ENCODE measurements around the gene PCBP3.

Gene PCBP3

GRCh38 chr21:45898028-45898350 is 254.5 kb downstream of the PCBP3 start:
- no peak for DNase-seq (ENCODE audit: extremely low read depth, low read depth)
- H3K4me3 ChIP-seq (replicated peaks; ENCODE audit: low read depth, low read length) = no peak overlapping the region
- TF ChIP-seq, protein P1, sequence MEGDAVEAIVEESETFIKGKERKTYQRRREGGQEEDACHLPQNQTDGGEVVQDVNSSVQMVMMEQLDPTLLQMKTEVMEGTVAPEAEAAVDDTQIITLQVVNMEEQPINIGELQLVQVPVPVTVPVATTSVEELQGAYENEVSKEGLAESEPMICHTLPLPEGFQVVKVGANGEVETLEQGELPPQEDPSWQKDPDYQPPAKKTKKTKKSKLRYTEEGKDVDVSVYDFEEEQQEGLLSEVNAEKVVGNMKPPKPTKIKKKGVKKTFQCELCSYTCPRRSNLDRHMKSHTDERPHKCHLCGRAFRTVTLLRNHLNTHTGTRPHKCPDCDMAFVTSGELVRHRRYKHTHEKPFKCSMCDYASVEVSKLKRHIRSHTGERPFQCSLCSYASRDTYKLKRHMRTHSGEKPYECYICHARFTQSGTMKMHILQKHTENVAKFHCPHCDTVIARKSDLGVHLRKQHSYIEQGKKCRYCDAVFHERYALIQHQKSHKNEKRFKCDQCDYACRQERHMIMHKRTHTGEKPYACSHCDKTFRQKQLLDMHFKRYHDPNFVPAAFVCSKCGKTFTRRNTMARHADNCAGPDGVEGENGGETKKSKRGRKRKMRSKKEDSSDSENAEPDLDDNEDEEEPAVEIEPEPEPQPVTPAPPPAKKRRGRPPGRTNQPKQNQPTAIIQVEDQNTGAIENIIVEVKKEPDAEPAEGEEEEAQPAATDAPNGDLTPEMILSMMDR (IDR thresholded peaks at IDR 0.05; ENCODE audit: low read depth, low read length, missing control alignments) = no peak

- H3K4me3 ChIP-seq (replicated peaks; ENCODE audit: low read depth, low read length) = no peak overlapping the region
- TF ChIP-seq, protein P1 (IDR thresholded peaks at IDR 0.05; ENCODE audit: low read depth, low read length, missing control alignments) = no peak
- DNase-seq (ENCODE audit: extremely low read depth, low read depth) = no peak
These were observed 255.3 kb downstream of the PCBP3 start for GRCh38 chr21:45898781-45899180.

DNA sequence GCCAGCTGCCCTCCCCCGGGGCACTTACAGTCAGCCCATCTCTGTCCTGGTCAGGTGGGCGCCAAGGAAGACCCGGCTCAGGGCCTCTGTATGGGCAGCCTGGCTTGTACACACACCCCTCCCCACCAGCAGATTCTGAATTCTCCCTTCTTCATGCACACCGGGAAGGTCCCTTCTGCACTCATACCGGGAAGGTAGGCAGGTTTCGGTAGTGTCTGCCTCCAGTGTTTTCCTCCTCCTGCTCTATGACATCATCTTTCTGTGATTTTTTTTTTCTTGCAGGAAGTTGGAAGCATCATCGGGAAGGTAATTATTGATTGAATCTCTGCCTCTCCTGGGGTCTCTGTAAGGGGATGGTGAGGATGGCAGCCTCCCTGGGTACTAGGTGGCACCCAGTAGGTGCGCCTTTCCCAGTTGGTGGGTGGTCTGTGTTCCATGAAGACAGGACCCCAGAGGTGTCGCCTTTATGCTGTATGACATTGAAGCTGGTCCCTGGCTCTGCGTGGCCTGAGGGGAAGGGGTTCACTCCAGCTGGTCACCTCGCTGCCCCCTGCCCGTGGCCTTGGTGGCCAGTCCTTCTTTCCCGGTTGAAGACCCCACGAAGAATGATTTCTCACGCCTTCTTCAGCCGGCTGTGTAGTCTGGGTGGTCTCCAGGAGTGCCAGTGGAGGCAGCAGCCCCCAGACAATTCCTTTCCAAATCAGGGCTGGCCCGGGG is 255.9 kb downstream of the PCBP3 start:
- no peak for DNase-seq (ENCODE audit: extremely low read depth, low read depth)
- TF ChIP-seq, protein P1 (IDR thresholded peaks at IDR 0.05; ENCODE audit: low read depth, low read length, missing control alignments) = no peak
- no peak overlapping the region for H3K4me3 ChIP-seq (replicated peaks; ENCODE audit: low read depth, low read length)

DNA sequence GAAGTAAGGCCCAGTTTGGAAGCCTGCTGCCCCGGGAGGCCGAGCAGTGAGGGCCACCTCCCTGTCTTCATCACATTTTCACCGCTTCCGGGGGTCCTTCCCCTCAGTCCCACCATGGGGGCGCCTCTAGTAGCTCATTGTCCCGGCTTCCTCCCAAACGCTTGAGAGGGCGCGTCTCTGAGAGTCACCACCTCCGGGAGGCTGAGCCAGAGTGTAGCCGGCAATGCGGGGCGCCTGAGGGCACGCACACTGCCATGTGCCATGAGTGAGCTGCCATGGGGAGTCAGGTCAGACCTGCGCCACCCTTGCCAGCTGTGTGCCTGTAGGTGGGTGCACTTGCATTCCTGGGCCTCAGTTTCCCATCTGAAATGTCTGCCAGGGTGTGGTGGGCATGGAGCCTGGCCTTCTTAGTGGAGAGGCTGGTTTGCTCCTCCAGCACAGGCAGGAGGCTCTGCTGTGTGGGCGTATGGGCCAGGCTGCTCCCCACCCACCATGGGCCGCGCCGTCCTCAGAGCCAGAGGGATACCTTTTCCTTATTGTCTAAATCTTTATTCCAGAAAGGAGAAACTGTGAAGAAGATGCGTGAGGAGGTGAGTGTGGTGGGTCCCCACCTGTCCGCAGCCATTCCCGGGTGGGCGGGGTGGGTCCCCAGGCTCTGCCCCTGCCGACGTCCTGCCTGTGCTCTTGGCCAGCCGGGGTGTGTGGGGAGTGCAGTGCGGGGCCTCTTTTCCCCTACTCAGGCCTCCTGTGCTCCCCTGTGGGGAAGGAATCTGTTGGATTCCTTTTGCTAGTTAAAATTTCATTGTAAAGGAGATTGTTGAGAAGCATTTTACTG is 256.7 kb downstream of the PCBP3 start:
- TF ChIP-seq, protein P1 (IDR thresholded peaks at IDR 0.05; ENCODE audit: low read depth, low read length, missing control alignments) = no peak
- H3K4me3 ChIP-seq (replicated peaks; ENCODE audit: low read depth, low read length) = no peak overlapping the region
- DNase-seq (ENCODE audit: extremely low read depth, low read depth) = no peak

DNA sequence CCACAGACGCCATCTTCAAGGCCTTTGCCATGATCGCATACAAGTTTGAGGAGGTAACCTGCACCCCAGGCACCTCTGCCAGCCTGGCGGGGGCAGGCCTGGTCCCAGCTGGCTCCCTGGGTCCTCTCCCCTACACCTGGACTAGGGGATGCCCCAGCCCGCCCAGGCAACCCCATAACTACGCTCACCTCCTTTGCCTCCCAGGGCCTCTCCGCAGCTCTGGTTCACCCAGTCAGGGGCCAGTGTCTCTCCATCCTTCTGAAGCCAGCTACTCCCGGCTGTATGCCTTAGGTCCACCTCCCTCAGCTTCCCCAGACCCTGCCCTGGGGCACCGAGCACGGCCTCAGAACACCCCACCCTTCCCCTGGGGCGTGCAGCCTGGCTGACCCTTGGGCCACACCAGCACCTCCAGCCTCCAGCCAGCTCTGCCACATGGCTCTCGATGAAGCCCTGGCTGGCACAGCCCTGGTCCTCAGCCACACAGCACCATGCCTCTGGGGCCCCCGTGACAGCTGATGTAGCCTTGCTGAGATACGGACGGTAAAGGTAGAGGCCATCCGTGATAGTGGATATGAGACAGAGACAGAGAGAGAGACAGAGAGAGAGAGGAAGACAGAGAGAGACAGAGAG is 257.7 kb downstream of the PCBP3 start:
- no peak overlapping the region for H3K4me3 ChIP-seq (replicated peaks; ENCODE audit: low read depth, low read length)
- no peak for DNase-seq (ENCODE audit: extremely low read depth, low read depth)
- TF ChIP-seq, protein P1 (IDR thresholded peaks at IDR 0.05; ENCODE audit: low read depth, low read length, missing control alignments) = no peak

DNA sequence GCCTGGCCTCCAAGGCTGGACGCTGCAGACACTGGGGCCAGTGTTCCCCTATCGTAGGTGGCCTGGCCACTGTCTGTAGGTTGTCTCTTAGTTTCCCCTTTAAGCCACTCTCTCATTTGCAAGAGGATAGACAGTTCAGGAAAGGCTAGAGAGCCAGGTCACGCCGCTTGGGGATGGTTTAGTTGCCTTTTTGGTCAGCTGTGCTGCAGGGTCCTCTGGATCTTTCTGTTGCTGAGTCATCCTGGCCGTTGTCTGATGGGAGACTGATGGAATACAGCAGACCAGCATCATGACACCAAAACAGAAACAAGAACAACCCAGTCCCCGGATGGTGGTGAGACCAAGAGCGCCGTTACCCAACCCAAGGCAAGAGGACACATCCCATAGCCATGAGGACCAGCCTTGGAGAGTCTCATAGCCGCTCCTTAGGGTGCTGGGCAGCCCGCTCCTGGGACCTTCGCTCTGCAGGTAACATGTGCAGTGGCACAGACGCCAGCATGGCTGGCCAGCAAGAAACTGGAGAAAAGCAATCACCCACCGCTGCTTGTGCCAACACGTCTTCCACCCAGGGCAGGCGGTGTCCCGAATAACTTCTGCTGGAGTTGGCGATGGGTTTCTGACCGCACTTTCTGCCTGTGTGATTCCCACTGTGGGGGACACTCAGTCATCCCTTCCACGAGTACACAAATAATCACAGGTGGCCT is 258.9 kb downstream of the PCBP3 start:
- no peak for DNase-seq (ENCODE audit: extremely low read depth, low read depth)
- H3K4me3 ChIP-seq (replicated peaks; ENCODE audit: low read depth, low read length) = no peak overlapping the region
- TF ChIP-seq, protein P1 (IDR thresholded peaks at IDR 0.05; ENCODE audit: low read depth, low read length, missing control alignments) = no peak

All from HFF-Myc (cell line).